Pancreas (tissue), 10 donors: ENCODE results near the gene MAB21L2. TPM values are rescaled to one million over a fixed set of nuclear protein-coding genes. Genes with fewer than 3 reads are reported as not detected.

Experiments used
- ATAC-seq, 4 donors: fragments of 200-7000 bp; cut with Tn5 transposase; one replicate each; pipeline versions ENCODE4 v1.8.0 to v1.9.1; 2020; ENCODE audit warnings: mild to moderate bottlenecking in 4 of 4, moderate library complexity in 4 of 4
- DNase-seq, 6 donors: peaks; one replicate each; pipeline ENCODE4 v3.0.0-alpha.2; 2020
- FAIRE-seq: peaks from 2 replicates; lab custom pipeline; 2012; peaks lifted over from hg19 to GRCh38; lab: Jason Lieb, UNC
- H3K27ac ChIP-seq, 4 donors: fragments of 200-600 bp; sonication (generic); 1 replicate in 3 of 4; 2 replicates in 1 of 4; pipeline versions ENCODE4 v1.5.0 to v1.8.0; 2020
- H3K27me3 ChIP-seq, 4 donors: fragments of 200-600 bp; one replicate each; pipeline ENCODE4 v1.8.0; 2021
- H3K36me3 ChIP-seq, 3 donors: fragments of 200-600 bp; sonication (generic) in 1 of 3; one replicate each; pipeline versions ENCODE4 v1.5.0 to v1.8.0; 2020 to 2021
- H3K4me1 ChIP-seq, 3 donors: fragments of 200-600 bp; one replicate each; pipeline ENCODE4 v1.8.0; 2021
- H3K4me3 ChIP-seq, 4 donors: fragments of 200-600 bp; sonication (generic) in 2 of 4; one replicate each; pipeline versions ENCODE4 v1.5.0 to v1.8.0; 2020 to 2021
- H3K9me3 ChIP-seq, 4 donors: fragments of 200-600 bp; one replicate each; pipeline ENCODE4 v1.8.0; 2021
- CTCF ChIP-seq, 4 donors: fragments of 200-600 bp; sonication (generic) in 3 of 4; IDR thresholded peaks; one replicate each; pipeline versions ENCODE4 v1.5.0 to v1.8.0; 2021; ENCODE audit warnings: antibody characterized with exemption in 4 of 4
- WGBS, 2 donors: extraction: QIAGEN DNeasy Blood & Tissue Kit; methylation state at CpG; one replicate each; pipeline ENCODE4 v1.1.7; 2013; 5-methylcytosine and 5-hydroxymethylcytosine counted together
- intact Hi-C, 3 donors: fragments of 100-400 bp; cut with DNase I; formaldehyde crosslinking; loops; one replicate each; pipeline versions ENCODE4 v1.11.1 to v1.14.2; 2022
- polyA plus RNA-seq, 2 donors: library from polyadenylated mRNA; stranded (reverse); fragments of 200-250 nt; gene quantifications; one replicate each; pipeline ENCODE4 v1.2.3, GENCODE V29; 2013
- total RNA-seq, 6 donors: library from RNA; stranded (reverse); fragmentation: NEBNext Ultra II Directional in 4 of 6; extraction: Animal tissue kit (Norgen Biotek cat#: 25700) in 4 of 6; gene quantifications; one replicate each; pipeline versions ENCODE4 v1.2.1 to v1.2.4, GENCODE V29; 2021 to 2023
- donor health status: healthy with polysubstance abuse.
- donor health status: DM: no; HTN: no; CAD: no; lungs with moderate emphysema.
- donor health status: DM: no; HTN: no; CAD: no.
- donor health status: control.
- donor health status: control.
- donor health status: Bipolar disorder and iron deficiency.
- donor health status: DM: yes; HTN: yes; CAD: no.
- donor health status: DM: no; HTN: no; CAD: no.
- donor health status: DM: no; HTN: no; CAD: no.
- donor health status: DM: yes; HTN: yes; CAD: no.

The MAB21L2 gene
- total and polyA plus RNA-seq, 8 donors, result 0.09 to 0.20 (median 0.13) TPM; not detected in 4

GRCh38 chr4:150569384-150569987 is 12.5 kb upstream of the MAB21L2 start:
- no peak for ATAC-seq
- no peak overlapping the region for H3K27ac ChIP-seq
- no peaks in the 10 kb centered on the region for H3K4me1 ChIP-seq
- 86 to 93% methylated on average over 5 of the region's 5 CpGs for WGBS, 2 donors
- no peak for DNase-seq
- no peaks in the 10 kb centered on the region for H3K36me3 ChIP-seq
- H3K4me3 ChIP-seq, result no peak overlapping the region
- TF ChIP-seq CTCF (IDR thresholded peaks at IDR 0.05), result no peak
- H3K27me3 ChIP-seq, result no peaks in the 10 kb centered on the region
- FAIRE-seq, result no peak
- intact Hi-C loops, result no loop called here
- no peaks in the 10 kb centered on the region for H3K9me3 ChIP-seq

GRCh38 chr4:150569998-150570535 is 11.9 kb upstream of the MAB21L2 start:
- ATAC-seq, result no peak
- 87 to 88% methylated on average over 4 of the region's 4 CpGs for WGBS, 2 donors
- no peaks in the 10 kb centered on the region for H3K27me3 ChIP-seq
- no peak for TF ChIP-seq CTCF (IDR thresholded peaks at IDR 0.05)
- no peaks in the 10 kb centered on the region for H3K9me3 ChIP-seq
- no peaks in the 10 kb centered on the region for H3K36me3 ChIP-seq
- no peaks in the 10 kb centered on the region for H3K4me1 ChIP-seq
- no peak for DNase-seq
- H3K27ac ChIP-seq, result no peak overlapping the region
- H3K4me3 ChIP-seq, result no peak overlapping the region
- FAIRE-seq, result no peak
- intact Hi-C loops, result no loop called here

- intact Hi-C loops, result no loop called here
- no peak overlapping the region for H3K27ac ChIP-seq
- H3K27me3 ChIP-seq, result no peaks in the 10 kb centered on the region
- no peak for TF ChIP-seq CTCF (IDR thresholded peaks at IDR 0.05)
- DNase-seq (no peak), ATAC-seq (no peak), FAIRE-seq (no peak)
- 67 to 71% methylated on average over 1 of the region's 1 CpG for WGBS, 2 donors
- H3K36me3 ChIP-seq, result no peaks in the 10 kb centered on the region
- H3K9me3 ChIP-seq, result no peaks in the 10 kb centered on the region
- no peak overlapping the region for H3K4me3 ChIP-seq
- no peaks in the 10 kb centered on the region for H3K4me1 ChIP-seq
Observed at GRCh38 chr4:150570862-150571261, 11.1 kb upstream of the MAB21L2 start.

- intact Hi-C loops, result no loop called here
- 64 to 74% methylated on average over 5 of the region's 5 CpGs for WGBS, 2 donors
- H3K9me3 ChIP-seq, result no peaks in the 10 kb centered on the region
Observed at GRCh38 chr4:150572704-150573504, 9.0 kb upstream of the MAB21L2 start.

More at GRCh38 chr4:150572704-150573504, 9.0 kb upstream of the MAB21L2 start:
- no peaks in the 10 kb centered on the region for H3K27me3 ChIP-seq
- H3K27ac ChIP-seq, result no peak overlapping the region
- no peak for TF ChIP-seq CTCF (IDR thresholded peaks at IDR 0.05)
- peaks cover 4 to 11% (median 8%) of the 10 kb centered on the region in 3 donors for H3K4me1 ChIP-seq
- H3K4me3 ChIP-seq, result no peak overlapping the region
- DNase-seq (no peak), ATAC-seq (no peak), FAIRE-seq (no peak)
- no peaks in the 10 kb centered on the region for H3K36me3 ChIP-seq
